Mucosa of descending colon (tissue), 3 donors: ENCODE measurements around the gene NNT. TPM values are rescaled to one million over a fixed set of nuclear protein-coding genes. Genes with fewer than 3 reads are reported as not detected.

Source experiments
- ATAC-seq: fragments of 200-7000 bp; cut with Tn5 transposase; one replicate; pipeline ENCODE4 v1.9.1; 2020; ENCODE audit warnings: mild to moderate bottlenecking, moderate library complexity
- DNase-seq, 3 donors: peaks; one replicate each; pipeline ENCODE4 v3.0.0-alpha.2; 2020
- H3K36me3 ChIP-seq: fragments of 200-600 bp; one replicate; pipeline ENCODE4 v1.8.0; 2021; ENCODE audit warnings: low read depth, mild to moderate bottlenecking
- H3K4me1 ChIP-seq: fragments of 200-600 bp; one replicate; pipeline ENCODE4 v1.8.0; 2021; ENCODE audit warnings: low read depth, mild to moderate bottlenecking
- H3K4me3 ChIP-seq: fragments of 200-600 bp; one replicate; pipeline ENCODE4 v1.8.0; 2021; ENCODE audit warnings: mild to moderate bottlenecking
- H3K9me3 ChIP-seq: fragments of 200-600 bp; one replicate; pipeline ENCODE4 v1.8.0; 2021; ENCODE audit warnings: mild to moderate bottlenecking
- CTCF ChIP-seq: fragments of 200-600 bp; IDR thresholded peaks from one replicate; pipeline ENCODE4 v1.8.0; 2022; ENCODE audit warnings: antibody characterized with exemption, mild to moderate bottlenecking
- intact Hi-C, 2 donors: fragments of 100-400 bp; cut with DNase I in 1 of 2; cut with micrococcal nuclease in 1 of 2; formaldehyde crosslinking; loops; one replicate each; pipeline versions ENCODE4 v1.11.0 to v1.11.1; 2022; cut with DNase I, micrococcal nuclease
- total RNA-seq, 3 donors: library from RNA; stranded (reverse); fragmentation: NEBNext Ultra II Directional in 2 of 3; extraction: Animal tissue kit (Norgen Biotek cat#: 25700) in 2 of 3; gene quantifications; one replicate each; pipeline versions ENCODE4 v1.2.1 to v1.2.4, GENCODE V29; 2021 to 2023
- donor health status: DM: no; HTN: no; CAD: no; lungs with moderate emphysema.
- donor health status: DM: no; HTN: no; CAD: no.
- donor health status: DM: no; HTN: yes; CAD: no.

The NNT gene
- total RNA-seq, 3 donors from 2014 or later, result 111 to 121 (median 119) TPM

DNA sequence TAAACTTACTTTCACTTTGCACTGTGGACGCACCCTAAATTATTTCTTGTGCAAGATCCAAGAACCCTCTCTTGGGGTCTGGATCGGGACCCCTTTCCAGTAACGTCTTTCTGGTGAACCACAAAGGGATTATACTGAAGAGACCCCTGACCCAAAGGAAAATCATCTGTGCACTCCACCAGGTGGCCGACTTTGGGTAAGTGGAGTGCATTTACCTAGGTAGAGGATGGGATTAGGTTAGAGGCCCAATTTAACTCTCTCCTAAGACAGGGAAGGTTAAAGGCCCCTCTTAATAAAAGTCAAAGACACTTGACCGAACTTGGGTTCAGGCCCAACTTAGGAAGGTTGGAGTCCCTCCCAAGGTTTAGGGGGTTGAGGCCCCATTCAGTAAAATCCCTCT is 37.9 kb upstream of the NNT start:
- H3K9me3 ChIP-seq, result no peaks in the 10 kb centered on the region
- no peaks in the 10 kb centered on the region for H3K4me1 ChIP-seq
- ATAC-seq (no peak), DNase-seq (no peak)
- intact Hi-C loops, result no loop called here
- H3K4me3 ChIP-seq, result no peak overlapping the region
- H3K36me3 ChIP-seq, result no peaks in the 10 kb centered on the region
- TF ChIP-seq CTCF, result no peak

GRCh38 chr5:43567967-43568366 is 35.0 kb upstream of the NNT start:
- Histone ChIP-seq H3K4me1 (no peaks in the 10 kb centered on the region), H3K36me3 (no peaks in the 10 kb centered on the region), H3K9me3 (no peaks in the 10 kb centered on the region), H3K4me3 (no peak overlapping the region)
- no peak for DNase-seq
- no peak for ATAC-seq
- intact Hi-C loops, result no loop called here
- TF ChIP-seq CTCF, result no peak

DNA sequence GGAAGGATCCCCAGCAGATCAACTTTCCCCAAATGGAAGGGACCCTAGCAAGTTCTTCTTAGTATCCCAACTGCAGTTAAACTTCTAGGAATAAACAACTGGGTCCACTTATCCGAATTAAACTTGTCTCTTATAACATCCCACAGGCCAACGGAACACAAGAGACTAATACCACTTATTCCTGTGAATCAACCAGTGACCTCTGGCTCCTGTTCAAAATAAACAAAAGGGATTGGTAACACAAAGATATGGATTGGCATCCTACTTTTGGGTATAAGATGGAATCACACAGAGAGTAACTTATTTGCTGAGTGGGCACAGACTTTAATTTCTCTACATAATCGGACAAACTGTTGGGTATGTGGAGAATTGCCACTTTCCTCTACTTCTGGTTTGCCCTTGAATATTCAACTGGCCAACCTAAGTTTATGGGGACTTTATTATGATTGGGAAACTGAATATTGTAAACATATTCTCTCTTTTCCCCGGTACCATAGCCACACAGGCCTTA is 33.7 kb upstream of the NNT start:
- H3K4me1 ChIP-seq, result no peaks in the 10 kb centered on the region
- no peaks in the 10 kb centered on the region for H3K9me3 ChIP-seq
- ATAC-seq (no peak), DNase-seq (no peak)
- no peak for TF ChIP-seq CTCF
- no peaks in the 10 kb centered on the region for H3K36me3 ChIP-seq
- no peak overlapping the region for H3K4me3 ChIP-seq
- intact Hi-C loops, result no loop called here

GRCh38 chr5:43570450-43571158 is 32.4 kb upstream of the NNT start:
- intact Hi-C loops, result no loop called here

GRCh38 chr5:43571237-43571636 is 31.7 kb upstream of the NNT start:
- Histone ChIP-seq H3K36me3 (no peaks in the 10 kb centered on the region), H3K9me3 (no peaks in the 10 kb centered on the region), H3K4me3 (no peak overlapping the region), H3K4me1 (no peaks in the 10 kb centered on the region)
- intact Hi-C loops, result no loop called here
- no peak for TF ChIP-seq CTCF
- DNase-seq, result no peak
- ATAC-seq, result no peak

More at GRCh38 chr5:43570450-43571158, 32.4 kb upstream of the NNT start:
- Histone ChIP-seq H3K9me3 (no peaks in the 10 kb centered on the region), H3K4me3 (no peak overlapping the region), H3K4me1 (no peaks in the 10 kb centered on the region), H3K36me3 (no peaks in the 10 kb centered on the region)
- ATAC-seq (no peak), DNase-seq (no peak)
- no peak for TF ChIP-seq CTCF

GRCh38 chr5:43572357-43572756 is 30.6 kb upstream of the NNT start:
- no peak overlapping the region for H3K4me3 ChIP-seq
- DNase-seq, result no peak
- no peaks in the 10 kb centered on the region for H3K4me1 ChIP-seq
- intact Hi-C loops, result no loop called here
- H3K9me3 ChIP-seq, result no peaks in the 10 kb centered on the region
- no peaks in the 10 kb centered on the region for H3K36me3 ChIP-seq
- no peak for TF ChIP-seq CTCF
- ATAC-seq, result no peak
